DMS79 treated with DMSO at 0.1 percent for 48 hours (cell line): Measurements from ENCODE around the gene MAB21L3.
"Not testable (repeated sequence)": the region's sequence is repeated elsewhere in the genome, so short reads cannot be mapped to it uniquely, and the experiment has no call there.

Experiments
- DNase-seq: peaks from one replicate; lab custom pipeline; 2025; lab: John Stamatoyannopoulos, UW

Gene MAB21L3

GRCh38 chr1:116138277-116138792 is 27.1 kb downstream of the MAB21L3 start:
- DNase-seq, result no peak

GRCh38 chr1:116139592-116140134 is 28.5 kb downstream of the MAB21L3 start:
- DNase-seq, result no peak

- no peak for DNase-seq
Measured at GRCh38 chr1:116144151-116144550, 33.0 kb downstream of the MAB21L3 start.

GRCh38 chr1:116146447-116147113 is 35.4 kb downstream of the MAB21L3 start:
- not testable (repeated sequence) for DNase-seq

GRCh38 chr1:116147114-116147510 is 35.9 kb downstream of the MAB21L3 start:
- no peak for DNase-seq

- DNase-seq, result no peak
Measured at GRCh38 chr1:116147972-116148371, 36.8 kb downstream of the MAB21L3 start.

- DNase-seq, result no peak
Measured at GRCh38 chr1:116148967-116149366, 37.8 kb downstream of the MAB21L3 start.

- no peak for DNase-seq
Measured at GRCh38 chr1:116150368-116150767, 39.2 kb downstream of the MAB21L3 start.

- peak; percentile 71 for DNase-seq
Measured at GRCh38 chr1:116151739-116152576, 40.8 kb downstream of the MAB21L3 start.

GRCh38 chr1:116152577-116152943 is 41.4 kb downstream of the MAB21L3 start:
- no peak for DNase-seq

GRCh38 chr1:116152950-116153691 is 41.9 kb downstream of the MAB21L3 start:
- no peak for DNase-seq

GRCh38 chr1:116153692-116154031 is 42.5 kb downstream of the MAB21L3 start:
- no peak for DNase-seq

GRCh38 chr1:116154536-116154935 is 43.3 kb downstream of the MAB21L3 start:
- DNase-seq, result no peak

GRCh38 chr1:116157096-116157495 is 45.9 kb downstream of the MAB21L3 start:
- no peak for DNase-seq

GRCh38 chr1:116159177-116159576 is 48.0 kb downstream of the MAB21L3 start:
- DNase-seq, result no peak

- no peak for DNase-seq
Measured at GRCh38 chr1:116159611-116160010, 48.4 kb downstream of the MAB21L3 start.

GRCh38 chr1:116161390-116161789 is 50.2 kb downstream of the MAB21L3 start:
- DNase-seq, result no peak

GRCh38 chr1:116161877-116162390 is 50.7 kb downstream of the MAB21L3 start:
- no peak for DNase-seq

GRCh38 chr1:116163533-116163932 is 52.3 kb downstream of the MAB21L3 start:
- no peak for DNase-seq

GRCh38 chr1:116164150-116164549 is 53.0 kb downstream of the MAB21L3 start:
- no peak for DNase-seq

- DNase-seq, result no peak
Measured at GRCh38 chr1:116164604-116165368, 53.6 kb downstream of the MAB21L3 start.
